GM21381 (cell line): ENCODE results near the gene ENHO.
"Not testable (repeated sequence)": the region's sequence is repeated elsewhere in the genome, so short reads cannot be mapped to it uniquely, and the experiment has no call there.

Experiments used
- ATAC-seq: cut with Tn5 transposase; IDR thresholded peaks from one replicate; pipeline ENCODE4 v1.9.1; 2021; ENCODE audit warnings: mild to moderate bottlenecking, moderate library complexity; ENCODE audit not compliant: unreplicated experiment

Gene ENHO

DNA sequence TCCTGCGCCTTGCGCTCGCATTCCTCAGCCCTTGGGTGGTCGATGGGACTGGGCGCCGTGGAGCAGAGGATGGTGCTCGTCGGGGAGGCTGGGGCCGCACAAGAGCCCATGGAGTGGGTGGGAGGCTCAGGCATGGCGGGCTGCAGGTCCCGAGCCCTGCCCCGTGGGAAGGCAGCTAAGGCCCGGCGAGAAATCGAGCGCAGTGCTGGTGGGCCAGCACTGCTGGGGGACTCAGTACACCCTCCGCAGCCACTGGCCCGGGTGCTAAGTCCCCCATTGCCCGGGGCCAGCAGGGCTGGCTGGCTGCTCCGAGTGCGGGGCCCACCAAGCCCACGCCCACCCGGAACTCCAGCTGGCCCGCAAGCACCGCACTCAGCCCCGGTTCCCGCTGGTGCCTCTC is 40.0 kb downstream of the ENHO start:
- ATAC-seq: not testable (repeated sequence)

DNA sequence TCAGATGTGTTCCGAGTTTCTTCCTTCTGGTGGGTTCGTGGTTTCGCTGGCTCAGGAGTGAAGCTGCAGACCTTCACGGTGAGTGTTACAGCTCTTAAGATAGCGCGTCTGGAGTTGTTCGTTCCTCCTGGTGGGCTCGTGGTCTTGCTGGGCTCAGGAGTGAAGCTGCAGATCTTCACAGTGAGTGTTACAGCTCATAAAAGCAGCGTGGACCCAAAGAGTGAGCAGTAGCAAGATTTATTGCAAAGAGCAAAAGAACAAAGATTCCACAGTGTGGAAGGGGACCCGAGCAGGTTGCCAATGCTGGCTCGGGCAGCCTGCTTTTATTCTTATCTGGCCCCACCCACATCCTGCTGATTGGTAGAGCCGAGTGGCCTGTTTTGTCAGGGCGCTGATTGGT is 41.2 kb downstream of the ENHO start:
- not testable (repeated sequence) for ATAC-seq

DNA sequence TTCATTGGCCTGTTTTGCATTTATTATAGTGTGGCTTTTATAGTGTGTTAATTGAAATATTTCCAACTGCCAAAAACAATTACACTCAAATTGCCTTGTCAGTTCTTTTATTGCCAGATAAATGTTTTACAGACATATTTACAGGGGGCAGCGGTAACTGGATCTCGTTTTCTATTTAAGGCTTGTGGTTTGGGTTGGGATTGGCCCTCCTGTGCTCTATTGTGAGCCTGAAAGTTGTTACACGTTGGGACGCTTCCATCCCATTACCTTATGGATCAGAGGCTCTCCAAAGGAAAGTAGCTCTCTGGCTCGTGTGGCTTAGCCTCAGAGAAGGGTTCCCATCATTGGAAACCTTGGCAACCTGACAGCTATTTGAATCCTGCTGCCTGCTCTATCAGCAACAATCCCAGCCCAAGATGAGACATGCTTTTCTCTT is 43.3 kb downstream of the ENHO start:
- ATAC-seq: no peak

DNA sequence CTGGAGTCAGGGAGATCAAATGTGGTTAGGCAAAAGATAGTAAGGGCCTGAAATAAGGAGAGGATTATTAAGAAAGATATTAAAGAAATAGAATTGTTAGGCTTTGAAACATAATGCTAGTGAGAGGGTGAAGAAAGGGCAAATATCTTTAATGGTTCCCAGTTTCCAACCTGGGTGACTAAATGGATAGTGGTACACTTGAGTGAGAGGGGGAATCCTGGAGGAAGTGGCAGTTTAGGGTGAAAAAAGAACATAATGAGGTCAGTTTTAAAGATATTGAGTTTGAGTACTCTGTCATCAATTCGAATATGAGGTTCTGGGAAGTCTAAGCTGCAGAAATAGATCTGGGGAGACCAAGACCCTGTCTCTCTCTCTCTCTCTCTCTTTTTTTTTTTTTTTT is 45.2 kb downstream of the ENHO start:
- ATAC-seq: no peak

DNA sequence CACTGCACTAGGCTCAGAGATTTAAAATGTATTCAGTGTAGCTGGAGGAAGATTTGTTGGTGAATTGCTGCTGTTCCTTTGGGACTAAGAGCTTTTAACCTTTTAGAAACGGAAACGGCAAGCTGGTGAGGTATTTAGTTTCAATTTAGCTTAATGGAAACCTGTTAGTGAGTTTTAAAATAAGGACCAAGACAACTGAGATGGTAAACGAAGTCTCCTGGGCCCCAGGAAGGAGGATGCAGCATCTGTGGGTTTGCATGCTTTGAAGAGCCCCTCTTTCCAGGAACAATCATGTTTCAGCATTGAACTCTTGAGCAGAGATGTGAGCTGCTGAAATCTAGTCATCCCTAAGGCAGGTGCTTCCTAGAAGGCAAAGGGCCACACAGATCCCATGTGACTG is 47.7 kb downstream of the ENHO start:
- no peak for ATAC-seq
